Neural progenitor cell (in vitro differentiated cells): ENCODE measurements around the gene ARHGEF40. TPM values are rescaled to one million over a fixed set of nuclear protein-coding genes. Genes with fewer than 3 reads are reported as not detected.

ENCODE experiments used
- DNase-seq: peaks from one replicate; pipeline ENCODE4 v3.0.0-alpha.2; 2016; ENCODE audit warnings: low spot score
- H2AFZ ChIP-seq: fragments of 200-600 bp; sonication (generic); replicated peaks from 2 replicates; pipeline ENCODE4 v1.6.1; 2016; ENCODE audit warnings: antibody characterized with exemption
- H3F3A ChIP-seq: fragments of 200-600 bp; sonication (generic); 2 replicates; pipeline ENCODE4 v1.6.1; 2016; ENCODE audit warnings: antibody characterized with exemption, low read depth
- H3K27ac ChIP-seq: fragments of 200-600 bp; sonication (generic); 2 replicates; pipeline ENCODE4 v1.5.1; 2016; ENCODE audit warnings: mild to moderate bottlenecking
- H3K27me3 ChIP-seq: fragments of 200-600 bp; sonication (generic); 2 replicates; pipeline ENCODE4 v1.6.1; 2016; ENCODE audit warnings: mild to moderate bottlenecking, moderate library complexity
- H3K36me3 ChIP-seq: fragments of 200-600 bp; sonication (generic); 2 replicates; pipeline ENCODE4 v1.5.1; 2016
- H3K4me1 ChIP-seq: fragments of 200-600 bp; sonication (generic); 2 replicates; pipeline ENCODE4 v1.6.1; 2016; ENCODE audit warnings: mixed run types
- H3K4me2 ChIP-seq: fragments of 200-600 bp; sonication (generic); 2 replicates; pipeline ENCODE4 v1.6.1; 2016
- H3K4me3 ChIP-seq: fragments of 200-600 bp; sonication (generic); 2 replicates; pipeline ENCODE4 v1.5.1; 2016
- H3K79me2 ChIP-seq: fragments of 200-600 bp; sonication (generic); 2 replicates; pipeline ENCODE4 v1.6.1; 2016; ENCODE audit warnings: low read depth
- H3K9ac ChIP-seq: fragments of 200-600 bp; sonication (generic); 2 replicates; pipeline ENCODE4 v1.6.1; 2016
- H3K9me3 ChIP-seq: fragments of 200-600 bp; sonication (generic); 2 replicates; pipeline ENCODE4 v1.5.1; 2016; ENCODE audit warnings: low read depth
- H4K20me1 ChIP-seq: fragments of 200-600 bp; sonication (generic); 2 replicates; pipeline ENCODE4 v1.6.1; 2016; ENCODE audit warnings: low read depth
- H3K27ac Mint-ChIP-seq: 3 replicates; pipeline ENCODE4 v1.8.0; 2021; ENCODE audit warnings: mixed read lengths
- H3K27me3 Mint-ChIP-seq: 2 replicates; pipeline ENCODE4 v1.8.0; 2022; ENCODE audit warnings: low read depth, mild to moderate bottlenecking, inconsistent platforms, moderate library complexity, mixed read lengths; ENCODE audit not compliant: insufficient read depth
- H3K36me3 Mint-ChIP-seq: 3 replicates; pipeline ENCODE4 v1.8.0; 2021; ENCODE audit warnings: mixed read lengths
- H3K4me1 Mint-ChIP-seq: 3 replicates; pipeline ENCODE4 v1.8.0; 2021; ENCODE audit warnings: mixed read lengths
- H3K4me3 Mint-ChIP-seq: 3 replicates; pipeline ENCODE4 v1.8.0; 2021; ENCODE audit warnings: mild to moderate bottlenecking, moderate library complexity, mixed read lengths
- H3K9me3 Mint-ChIP-seq: 3 replicates; pipeline ENCODE4 v1.8.0; 2020; ENCODE audit warnings: mixed read lengths
- CTCF ChIP-seq: fragments of 200-600 bp; sonication (generic); IDR thresholded peaks from 2 replicates; pipeline ENCODE4 v1.5.1; 2017; ENCODE audit warnings: antibody characterized with exemption, mild to moderate bottlenecking
- EZH2 ChIP-seq: fragments of 200-600 bp; sonication (generic); IDR thresholded peaks from 2 replicates; pipeline ENCODE4 v1.6.1; 2017; ENCODE audit warnings: antibody characterized with exemption, mild to moderate bottlenecking, moderate library complexity
- EZH2phosphoT487 ChIP-seq: fragments of 200-600 bp; sonication (generic); IDR thresholded peaks from 2 replicates; pipeline ENCODE4 v1.6.1; 2017; ENCODE audit warnings: antibody characterized with exemption
- total RNA-seq: library from RNA; depleted of rRNA; stranded (reverse); fragments of >200 nt; gene quantifications from 2 replicates; pipeline ENCODE4 v1.2.3, GENCODE V29; 2015; ENCODE audit warnings: low replicate concordance

Gene ARHGEF40
- total RNA-seq, 1 donor from 2014 or later, result 15.0 TPM

- H3K27ac ChIP-seq, result no peak overlapping the region
- no peak overlapping the region for H3K4me3 ChIP-seq
- Mint-ChIP-seq H3K36me3 (no peaks in the 10 kb centered on the region), H3K4me3 (no peak overlapping the region), H3K4me1 (peaks cover 11% of the 10 kb centered on the region), H3K9me3 (no peaks in the 10 kb centered on the region), H3K27me3 (peaks cover 2% of the 10 kb centered on the region), H3K27ac (no peak overlapping the region)
- H3K79me2 ChIP-seq, result no peaks in the 10 kb centered on the region
- H3K4me2 ChIP-seq, result no peak overlapping the region
- no peak for TF ChIP-seq EZH2phosphoT487
- TF ChIP-seq EZH2, result no peak
- no peak for TF ChIP-seq CTCF
- no peaks in the 10 kb centered on the region for H3K36me3 ChIP-seq
- peaks cover 2% of the 10 kb centered on the region for H3F3A ChIP-seq
- no peaks in the 10 kb centered on the region for H3K27me3 ChIP-seq
- no peak overlapping the region for H3K9ac ChIP-seq
- no peaks in the 10 kb centered on the region for H4K20me1 ChIP-seq
- no peaks in the 10 kb centered on the region for H3K4me1 ChIP-seq
- no peak for DNase-seq
- H3K9me3 ChIP-seq, result no peaks in the 10 kb centered on the region
- peak overlapping the region; percentile 1 for H2AFZ ChIP-seq
Measured at GRCh38 chr14:21112255-21112654, 42.2 kb downstream of the ARHGEF40 start.

- H3K27me3 Mint-ChIP-seq, result peaks cover 2% of the 10 kb centered on the region
- Histone ChIP-seq H3K4me3 (no peak overlapping the region), H3K27ac (no peak overlapping the region), H3K27me3 (no peaks in the 10 kb centered on the region), H3K9ac (no peak overlapping the region), H4K20me1 (no peaks in the 10 kb centered on the region), H3K36me3 (no peaks in the 10 kb centered on the region), H3K4me2 (no peak overlapping the region), H3K4me1 (no peaks in the 10 kb centered on the region), H3F3A (no peaks in the 10 kb centered on the region), H3K9me3 (no peaks in the 10 kb centered on the region), H3K79me2 (no peaks in the 10 kb centered on the region), H2AFZ (no peak overlapping the region)
- H3K4me3 Mint-ChIP-seq, result no peak overlapping the region
- no peak for DNase-seq
- no peak for TF ChIP-seq EZH2
- no peak for TF ChIP-seq CTCF
- no peak for TF ChIP-seq EZH2phosphoT487
- H3K36me3 Mint-ChIP-seq, result no peaks in the 10 kb centered on the region
- no peaks in the 10 kb centered on the region for H3K9me3 Mint-ChIP-seq
- H3K4me1 Mint-ChIP-seq, result peaks cover 8% of the 10 kb centered on the region
- no peak overlapping the region for H3K27ac Mint-ChIP-seq
Measured at GRCh38 chr14:21113369-21113768, 43.3 kb downstream of the ARHGEF40 start.

GRCh38 chr14:21118933-21119332 is 48.8 kb downstream of the ARHGEF40 start:
- H4K20me1 ChIP-seq, result no peaks in the 10 kb centered on the region
- H3K4me2 ChIP-seq, result no peak overlapping the region

More at GRCh38 chr14:21118933-21119332, 48.8 kb downstream of the ARHGEF40 start:
- H3K9me3 Mint-ChIP-seq, result no peaks in the 10 kb centered on the region
- Histone ChIP-seq H3K36me3 (no peaks in the 10 kb centered on the region), H2AFZ (no peak overlapping the region), H3F3A (no peaks in the 10 kb centered on the region), H3K27ac (no peak overlapping the region), H3K4me3 (no peak overlapping the region), H3K4me1 (no peaks in the 10 kb centered on the region), H3K9ac (no peak overlapping the region), H3K27me3 (no peaks in the 10 kb centered on the region), H3K79me2 (no peaks in the 10 kb centered on the region), H3K9me3 (no peaks in the 10 kb centered on the region)
- no peaks in the 10 kb centered on the region for H3K36me3 Mint-ChIP-seq
- no peak overlapping the region for H3K4me3 Mint-ChIP-seq
- H3K27ac Mint-ChIP-seq, result no peak overlapping the region
- no peak for DNase-seq
- no peak for TF ChIP-seq CTCF
- no peak for TF ChIP-seq EZH2phosphoT487
- TF ChIP-seq EZH2, result no peak
- no peaks in the 10 kb centered on the region for H3K4me1 Mint-ChIP-seq
- H3K27me3 Mint-ChIP-seq, result peaks cover 2% of the 10 kb centered on the region
